GM12875 (cell line): ENCODE data around the gene MAP3K2.

Experiments
- H3K4me3 ChIP-seq: one replicate; pipeline ENCODE4 v1.5.1; 2011; ENCODE audit warnings: low read depth, low read length, control low read depth
- CTCF ChIP-seq: IDR thresholded peaks from 2 replicates; pipeline ENCODE4 v1.5.1; 2011; ENCODE audit warnings: low read depth, mild to moderate bottlenecking, control low read depth, inconsistent platforms, low read length, moderate library complexity, borderline replicate concordance; ENCODE audit not compliant: insufficient read depth

The MAP3K2 gene

GRCh38 chr2:127308586-127309138 lies 79.1 kb downstream of the MAP3K2 start:
- H3K4me3 ChIP-seq: no peak overlapping the region
- TF ChIP-seq CTCF: no peak

GRCh38 chr2:127305990-127306585 lies 81.7 kb downstream of the MAP3K2 start:
- TF ChIP-seq CTCF: no peak
- H3K4me3 ChIP-seq: no peak overlapping the region

GRCh38 chr2:127302168-127302567 lies 85.6 kb downstream of the MAP3K2 start:
- no peak overlapping the region for H3K4me3 ChIP-seq
- no peak for TF ChIP-seq CTCF

- TF ChIP-seq CTCF: no peak
- H3K4me3 ChIP-seq: peak within 1 kb of the TSS; percentile 95
These were observed 93.8 kb downstream of the MAP3K2 start, which contains the start of gene ERCC3 for GRCh38 chr2:127293748-127294562. Gene ERCC3, minus strand, starts transcription at chr2:127294144. Its CDS starts 63 bp downstream, at chr2:127294081.

- TF ChIP-seq CTCF: no peak
- peak overlapping the region; percentile 95 for H3K4me3 ChIP-seq
These were observed 94.4 kb downstream of the MAP3K2 start for GRCh38 chr2:127293386-127293747.

- no peak for TF ChIP-seq CTCF
- no peak overlapping the region for H3K4me3 ChIP-seq
These were observed 99.5 kb downstream of the MAP3K2 start for GRCh38 chr2:127288274-127288673.
